Suprapubic skin (tissue), 4 donors: ENCODE data around the gene PDE4D.

Source experiments
- EP300 ChIP-seq: sonication (generic); formaldehyde crosslinking; IDR thresholded peaks from one replicate; pipeline ENCODE4 v1.6.1; 2017; ENCODE audit warnings: antibody characterized with exemption
- POLR2A ChIP-seq, 2 donors: fragments of 450-650 bp; IDR thresholded peaks; one replicate each; pipeline ENCODE4 v1.6.1; 2017; ENCODE audit warnings: antibody characterized with exemption in 2 of 2, mild to moderate bottlenecking in 2 of 2, moderate library complexity in 2 of 2
- POLR2AphosphoS5 ChIP-seq, 3 donors: sonication (generic); formaldehyde crosslinking; IDR thresholded peaks; one replicate each; pipeline ENCODE4 v1.6.1; 2017; ENCODE audit warnings: antibody characterized with exemption in 3 of 3
- TF ChIP-seq, protein P1 (sequence below), 2 donors: fragments of 200-600 bp in 1 of 2; fragments of 450-650 bp in 1 of 2; sonication (generic) in 1 of 2; IDR thresholded peaks; one replicate each; pipeline ENCODE4 v1.5.1; 2016 to 2019; ENCODE audit warnings: antibody characterized with exemption in 2 of 2, mild to moderate bottlenecking in 1 of 2, moderate library complexity in 1 of 2

- TF ChIP-seq POLR2A (IDR thresholded peaks at IDR 0.05) (no peak), POLR2AphosphoS5 (IDR thresholded peaks at IDR 0.05) (no peak), EP300 (no peak)
- TF ChIP-seq, protein P1, sequence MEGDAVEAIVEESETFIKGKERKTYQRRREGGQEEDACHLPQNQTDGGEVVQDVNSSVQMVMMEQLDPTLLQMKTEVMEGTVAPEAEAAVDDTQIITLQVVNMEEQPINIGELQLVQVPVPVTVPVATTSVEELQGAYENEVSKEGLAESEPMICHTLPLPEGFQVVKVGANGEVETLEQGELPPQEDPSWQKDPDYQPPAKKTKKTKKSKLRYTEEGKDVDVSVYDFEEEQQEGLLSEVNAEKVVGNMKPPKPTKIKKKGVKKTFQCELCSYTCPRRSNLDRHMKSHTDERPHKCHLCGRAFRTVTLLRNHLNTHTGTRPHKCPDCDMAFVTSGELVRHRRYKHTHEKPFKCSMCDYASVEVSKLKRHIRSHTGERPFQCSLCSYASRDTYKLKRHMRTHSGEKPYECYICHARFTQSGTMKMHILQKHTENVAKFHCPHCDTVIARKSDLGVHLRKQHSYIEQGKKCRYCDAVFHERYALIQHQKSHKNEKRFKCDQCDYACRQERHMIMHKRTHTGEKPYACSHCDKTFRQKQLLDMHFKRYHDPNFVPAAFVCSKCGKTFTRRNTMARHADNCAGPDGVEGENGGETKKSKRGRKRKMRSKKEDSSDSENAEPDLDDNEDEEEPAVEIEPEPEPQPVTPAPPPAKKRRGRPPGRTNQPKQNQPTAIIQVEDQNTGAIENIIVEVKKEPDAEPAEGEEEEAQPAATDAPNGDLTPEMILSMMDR (IDR thresholded peaks at IDR 0.05) = no peak
Observed at GRCh38 chr5:58933891-58934628, 959.5 kb downstream of the PDE4D start.
